Endothelial cell (in vitro differentiated cells): ENCODE results near the gene TH. TPM values are rescaled to one million over a fixed set of nuclear protein-coding genes. Genes with fewer than 3 reads are reported as not detected.

ENCODE experiments used
- DNase-seq: peaks from one replicate; pipeline ENCODE4 v3.0.0; 2021; ENCODE audit warnings: low spot score
- H3K27ac Mint-ChIP-seq: one replicate; pipeline ENCODE4 v1.8.0; 2021; ENCODE audit warnings: mixed read lengths, inconsistent platforms; ENCODE audit not compliant: unreplicated experiment
- H3K27me3 Mint-ChIP-seq: one replicate; pipeline ENCODE4 v1.8.0; 2021; ENCODE audit warnings: mild to moderate bottlenecking, moderate library complexity, mixed read lengths, inconsistent platforms; ENCODE audit not compliant: unreplicated experiment
- H3K36me3 Mint-ChIP-seq: one replicate; pipeline ENCODE4 v1.8.0; 2021; ENCODE audit warnings: mild to moderate bottlenecking, low read depth, mixed read lengths, inconsistent platforms; ENCODE audit not compliant: unreplicated experiment
- H3K4me1 Mint-ChIP-seq: one replicate; pipeline ENCODE4 v1.8.0; 2021; ENCODE audit warnings: mild to moderate bottlenecking, mixed read lengths, inconsistent platforms; ENCODE audit not compliant: unreplicated experiment
- H3K4me3 Mint-ChIP-seq: one replicate; pipeline ENCODE4 v1.8.0; 2021; ENCODE audit warnings: mild to moderate bottlenecking, mixed read lengths, inconsistent platforms; ENCODE audit not compliant: unreplicated experiment
- H3K9me3 Mint-ChIP-seq: one replicate; pipeline ENCODE4 v1.8.0; 2021; ENCODE audit warnings: mixed read lengths, inconsistent platforms; ENCODE audit not compliant: unreplicated experiment
- total RNA-seq: library from RNA; stranded (reverse); fragmentation: NEBNext Ultra II Directional; extraction: Animal tissue kit (Norgen Biotek cat#: 25700); gene quantifications from one replicate; pipeline ENCODE4 v1.2.1, GENCODE V29; 2021; ENCODE audit not compliant: unreplicated experiment
- TF ChIP-seq, protein P1 (sequence below): fragments of 200-600 bp; sonication (generic); IDR thresholded peaks from one replicate; pipeline ENCODE4 v1.5.0; 2021; ENCODE audit warnings: antibody characterized with exemption; ENCODE audit not compliant: unreplicated experiment

Gene TH
- total RNA-seq, 1 donor from 2014 or later: not detected

DNA sequence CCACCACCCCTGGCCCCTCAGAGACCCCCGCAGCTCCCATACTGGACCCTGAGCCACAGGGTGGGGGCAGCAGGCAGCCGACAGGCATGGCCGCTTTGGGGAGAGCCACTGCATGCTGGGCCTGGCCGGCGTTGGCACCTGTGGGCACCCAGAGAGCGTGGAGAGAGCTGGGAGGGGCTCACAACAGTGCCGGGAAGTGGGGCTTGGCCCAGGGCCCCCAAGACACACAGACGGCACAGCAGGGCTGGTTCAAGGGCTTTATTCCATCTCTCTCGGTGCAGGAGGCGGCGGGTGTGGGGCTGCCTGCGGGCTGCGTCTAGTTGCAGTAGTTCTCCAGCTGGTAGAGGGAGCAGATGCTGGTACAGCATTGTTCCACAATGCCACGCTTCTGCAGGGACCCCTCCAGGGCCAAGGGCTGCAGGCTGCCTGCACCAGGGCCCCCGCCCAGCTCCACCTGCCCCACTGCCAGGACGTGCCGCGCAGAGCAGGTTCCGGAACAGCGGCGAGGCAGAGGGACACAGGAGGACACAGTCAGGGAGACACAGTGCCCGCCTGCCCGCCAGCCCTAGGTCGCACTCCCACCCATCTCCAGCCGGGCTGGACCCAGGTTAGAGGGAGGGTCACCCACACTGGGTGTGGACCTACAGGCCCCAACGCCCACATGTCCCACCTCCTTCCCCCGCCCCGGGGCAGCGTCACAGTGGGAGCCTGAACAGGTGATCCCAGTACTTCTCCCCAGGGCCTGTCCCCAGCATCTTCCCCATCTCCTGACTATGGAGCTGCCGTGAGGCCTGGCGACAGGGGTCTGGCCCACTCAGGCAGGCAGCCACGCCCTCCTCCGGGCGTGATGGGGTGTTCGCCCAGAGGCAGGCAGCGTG, 11.8 kb downstream of the TH start:
- no peak overlapping the region for H3K27ac Mint-ChIP-seq
- TF ChIP-seq, protein P1, sequence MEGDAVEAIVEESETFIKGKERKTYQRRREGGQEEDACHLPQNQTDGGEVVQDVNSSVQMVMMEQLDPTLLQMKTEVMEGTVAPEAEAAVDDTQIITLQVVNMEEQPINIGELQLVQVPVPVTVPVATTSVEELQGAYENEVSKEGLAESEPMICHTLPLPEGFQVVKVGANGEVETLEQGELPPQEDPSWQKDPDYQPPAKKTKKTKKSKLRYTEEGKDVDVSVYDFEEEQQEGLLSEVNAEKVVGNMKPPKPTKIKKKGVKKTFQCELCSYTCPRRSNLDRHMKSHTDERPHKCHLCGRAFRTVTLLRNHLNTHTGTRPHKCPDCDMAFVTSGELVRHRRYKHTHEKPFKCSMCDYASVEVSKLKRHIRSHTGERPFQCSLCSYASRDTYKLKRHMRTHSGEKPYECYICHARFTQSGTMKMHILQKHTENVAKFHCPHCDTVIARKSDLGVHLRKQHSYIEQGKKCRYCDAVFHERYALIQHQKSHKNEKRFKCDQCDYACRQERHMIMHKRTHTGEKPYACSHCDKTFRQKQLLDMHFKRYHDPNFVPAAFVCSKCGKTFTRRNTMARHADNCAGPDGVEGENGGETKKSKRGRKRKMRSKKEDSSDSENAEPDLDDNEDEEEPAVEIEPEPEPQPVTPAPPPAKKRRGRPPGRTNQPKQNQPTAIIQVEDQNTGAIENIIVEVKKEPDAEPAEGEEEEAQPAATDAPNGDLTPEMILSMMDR: no peak

DNA sequence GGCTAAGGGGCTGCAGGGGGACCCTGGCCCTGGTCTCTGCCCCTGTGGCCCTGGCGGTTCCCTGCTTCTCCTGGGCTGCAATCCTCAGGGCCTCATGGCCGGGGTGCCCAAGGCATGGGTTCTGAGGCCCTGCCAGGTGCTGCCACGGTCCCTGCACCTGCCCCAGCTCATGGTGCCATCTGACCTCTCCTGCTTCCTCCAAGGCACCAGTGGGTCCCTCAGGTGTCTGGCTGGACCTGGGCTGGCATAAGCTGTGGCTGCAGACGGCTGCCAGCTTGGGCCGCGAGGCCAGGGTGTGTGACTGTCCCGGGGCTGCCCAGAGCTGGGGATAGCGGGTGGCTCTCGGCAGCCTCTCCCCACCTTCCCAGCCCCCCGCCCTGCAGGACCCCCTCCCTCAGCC, 12.6 kb downstream of the TH start:
- no peak overlapping the region for H3K4me3 Mint-ChIP-seq
- no peaks in the 10 kb centered on the region for H3K36me3 Mint-ChIP-seq
- no peak for DNase-seq
- peaks cover 2% of the 10 kb centered on the region for H3K27me3 Mint-ChIP-seq
- H3K4me1 Mint-ChIP-seq: no peaks in the 10 kb centered on the region
- H3K27ac Mint-ChIP-seq: no peak overlapping the region
- no peaks in the 10 kb centered on the region for H3K9me3 Mint-ChIP-seq
- TF ChIP-seq, protein P1: no peak

More for the DNA sequence above, 11.8 kb downstream of the TH start:
- Mint-ChIP-seq H3K9me3 (no peaks in the 10 kb centered on the region), H3K4me3 (no peak overlapping the region), H3K4me1 (no peaks in the 10 kb centered on the region), H3K27me3 (peaks cover 2% of the 10 kb centered on the region), H3K36me3 (no peaks in the 10 kb centered on the region)
- no peak for DNase-seq

DNA sequence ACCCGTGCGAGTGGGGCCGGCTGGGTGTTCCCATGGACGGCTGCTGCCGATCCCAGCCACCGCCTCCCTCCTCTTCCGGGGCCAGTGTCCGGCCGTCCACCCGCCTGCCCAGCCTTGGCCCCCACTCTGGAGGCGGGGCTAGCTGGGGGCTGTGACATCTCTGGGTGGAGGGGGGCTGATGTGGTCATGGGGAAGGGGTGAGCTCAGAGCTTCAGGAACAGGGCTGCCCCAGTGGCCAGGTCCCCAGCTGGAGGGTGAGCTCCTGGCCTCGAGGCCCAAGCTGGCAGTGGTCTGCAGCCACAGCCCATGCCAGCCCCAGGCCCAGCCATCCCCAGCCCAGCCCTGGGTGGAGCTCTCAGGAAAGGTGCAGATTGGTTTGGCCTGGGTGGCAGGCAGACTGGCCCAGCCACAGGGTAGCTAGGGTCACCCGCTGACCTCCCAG, 13.3 kb downstream of the TH start:
- TF ChIP-seq, protein P1: no peak
- H3K4me3 Mint-ChIP-seq: no peak overlapping the region
- H3K36me3 Mint-ChIP-seq: no peaks in the 10 kb centered on the region
- H3K27ac Mint-ChIP-seq: no peak overlapping the region
- H3K9me3 Mint-ChIP-seq: no peaks in the 10 kb centered on the region
- H3K27me3 Mint-ChIP-seq: peaks cover 3% of the 10 kb centered on the region
- no peaks in the 10 kb centered on the region for H3K4me1 Mint-ChIP-seq
- no peak for DNase-seq

DNA sequence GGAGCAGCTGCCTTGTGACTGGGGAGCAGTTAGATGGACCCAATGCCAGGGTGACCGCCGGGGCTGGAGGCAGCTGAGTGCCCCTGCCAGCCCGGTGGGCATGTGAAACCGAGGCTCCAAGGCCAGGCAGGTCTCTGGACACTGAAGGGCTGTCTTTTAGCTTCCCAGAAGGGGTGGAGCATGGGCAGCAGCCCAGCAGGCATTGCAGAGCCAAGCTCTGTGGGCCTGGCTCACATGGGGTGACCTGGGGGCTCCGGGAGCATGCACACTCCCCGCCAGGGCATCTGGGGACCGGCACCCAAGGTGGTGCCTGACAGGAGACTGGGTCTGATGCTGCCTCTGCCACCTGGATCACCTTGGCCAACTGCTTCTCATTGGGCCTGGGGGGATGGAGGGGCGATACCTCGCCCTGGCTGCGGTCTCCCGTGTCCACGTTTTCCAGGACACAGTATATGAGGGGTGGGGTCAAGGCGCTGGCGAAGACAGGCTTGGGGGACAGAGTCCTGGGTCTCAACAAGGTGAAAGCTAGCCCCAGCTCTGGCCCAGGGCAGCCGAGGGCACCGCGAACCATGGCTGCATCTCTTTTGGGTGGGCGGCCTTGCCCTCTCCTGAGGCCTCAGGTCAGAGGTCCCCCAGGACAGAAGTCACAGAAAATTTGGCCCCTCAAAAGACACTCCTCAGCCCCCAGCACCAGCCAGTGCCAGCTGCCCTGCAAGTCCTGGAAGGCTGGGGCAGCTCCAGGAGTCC, 14.1 kb downstream of the TH start:
- H3K36me3 Mint-ChIP-seq: no peaks in the 10 kb centered on the region
- TF ChIP-seq, protein P1: no peak
- H3K9me3 Mint-ChIP-seq: no peaks in the 10 kb centered on the region
- no peak overlapping the region for H3K27ac Mint-ChIP-seq
- H3K4me1 Mint-ChIP-seq: no peaks in the 10 kb centered on the region
- H3K4me3 Mint-ChIP-seq: no peak overlapping the region
- peaks cover 4% of the 10 kb centered on the region for H3K27me3 Mint-ChIP-seq
- DNase-seq: no peak
